NCI-H2196 treated with DMSO at 0.1 percent for 48 hours (cell line): ENCODE measurements around the gene CD247.

Experiments
- DNase-seq: peaks from one replicate; lab custom pipeline; 2025; ENCODE audit not compliant: unreplicated experiment; lab: John Stamatoyannopoulos, UW

Gene CD247

DNA sequence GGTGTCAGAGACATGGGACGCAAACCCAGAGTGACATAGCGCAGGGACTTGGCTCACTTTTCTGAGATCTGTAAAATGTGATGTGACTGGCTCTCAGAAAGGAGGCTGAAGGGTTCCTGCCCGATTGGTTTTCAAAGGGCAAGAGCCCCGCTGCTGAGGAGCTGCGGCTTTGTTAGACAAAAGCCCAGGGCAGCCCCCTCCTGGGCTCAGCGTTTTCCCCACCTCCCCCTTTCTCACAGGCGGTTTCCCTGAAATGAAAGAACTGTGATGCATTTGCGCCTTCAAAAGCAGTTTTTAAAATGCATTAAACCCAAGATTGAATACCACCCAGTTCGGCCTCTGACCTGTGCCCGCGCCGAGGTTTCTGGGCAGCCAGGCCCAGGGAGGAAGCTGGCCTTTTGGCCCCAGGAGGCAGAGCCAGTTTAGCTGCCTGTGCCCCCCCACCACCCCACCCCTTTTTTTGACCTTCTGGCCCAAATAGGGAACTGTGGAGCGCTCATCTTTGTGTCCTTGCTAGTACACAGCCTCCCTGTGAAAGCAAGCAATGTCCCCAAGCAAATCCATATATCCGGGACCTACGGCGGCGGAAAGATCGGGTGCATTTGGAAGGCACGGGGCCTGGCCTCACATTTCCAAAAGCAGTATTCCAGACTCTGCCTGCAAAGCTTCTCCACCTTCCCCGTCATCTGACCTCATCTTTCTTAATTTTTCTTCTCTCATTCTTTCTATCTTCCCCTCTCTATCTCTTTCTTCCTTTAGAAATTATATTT, 28.6 kb downstream of the CD247 start:
- no peak for DNase-seq

DNA sequence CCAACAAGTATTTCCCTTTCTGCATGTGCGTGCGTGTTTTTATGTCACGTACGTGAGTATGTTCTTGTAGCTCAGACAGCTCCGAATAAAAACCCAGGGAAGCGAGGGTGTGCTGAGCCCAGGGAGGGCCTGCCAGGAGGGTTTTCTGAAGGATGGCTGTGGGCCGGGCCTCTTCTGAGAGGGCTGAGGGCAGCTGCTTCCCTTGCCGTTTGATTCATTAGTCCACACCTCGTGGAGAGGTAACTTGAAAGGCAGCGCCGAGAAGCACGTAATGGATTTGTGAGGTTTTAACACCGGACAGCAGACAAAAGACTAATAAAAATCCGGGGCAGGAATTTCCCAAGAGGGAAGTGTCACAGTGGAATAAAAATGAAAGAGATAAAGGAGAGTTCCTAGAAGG, 29.5 kb downstream of the CD247 start:
- DNase-seq = no peak

DNA sequence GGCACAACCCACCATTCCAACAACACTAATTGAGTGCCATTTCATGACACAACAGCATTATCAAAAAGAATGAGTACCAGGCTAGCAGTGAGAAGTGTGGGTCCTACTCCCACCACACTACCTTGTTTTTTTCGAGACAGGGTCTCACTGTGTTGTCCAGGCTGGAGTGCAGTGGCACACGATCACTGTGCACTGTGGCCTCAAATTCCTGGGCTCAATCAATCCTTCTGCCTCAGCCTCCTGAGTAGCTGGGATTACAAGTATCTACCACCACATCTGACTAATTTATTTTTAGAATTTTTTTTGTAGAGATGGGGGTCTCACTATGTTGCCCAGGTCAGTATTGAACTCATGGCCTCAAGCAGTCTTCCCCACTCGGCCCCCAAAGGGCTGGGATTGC, 30.7 kb downstream of the CD247 start:
- DNase-seq = no peak

DNA sequence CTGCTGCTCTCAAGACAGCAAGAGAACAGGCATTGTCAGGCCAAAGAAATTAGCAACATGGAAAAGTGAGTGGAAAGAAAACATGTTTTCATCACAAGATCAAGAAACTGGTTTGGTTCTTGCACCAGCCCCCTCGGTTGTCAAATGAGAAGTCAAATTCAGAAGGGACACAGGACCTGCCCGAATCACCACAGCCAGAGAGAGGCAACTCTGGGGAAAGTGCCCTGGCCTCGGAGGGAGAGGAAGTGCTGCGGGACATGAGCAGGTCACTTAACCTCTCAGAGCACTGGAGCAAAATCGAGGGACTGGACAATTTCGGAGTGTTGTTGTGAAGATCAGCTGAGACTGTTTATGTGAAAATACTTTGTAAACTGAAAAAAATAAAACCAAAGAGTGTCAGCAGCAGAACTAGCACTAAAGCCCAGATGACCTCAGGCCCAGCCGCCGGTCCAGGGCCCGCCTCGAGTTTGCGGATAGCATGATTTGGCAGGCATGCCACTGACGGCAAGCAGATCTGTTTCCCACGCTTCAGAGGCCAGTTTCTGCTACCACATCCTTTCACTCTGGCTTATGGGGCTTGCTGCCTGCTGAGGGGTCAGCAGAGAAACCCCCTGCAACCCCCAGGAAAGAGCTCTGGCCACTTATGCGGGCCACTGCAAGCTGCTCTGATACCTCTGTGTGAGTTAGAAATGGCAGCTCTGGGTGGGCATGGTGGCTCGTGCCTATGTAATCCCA, 32.1 kb downstream of the CD247 start:
- no peak for DNase-seq

DNA sequence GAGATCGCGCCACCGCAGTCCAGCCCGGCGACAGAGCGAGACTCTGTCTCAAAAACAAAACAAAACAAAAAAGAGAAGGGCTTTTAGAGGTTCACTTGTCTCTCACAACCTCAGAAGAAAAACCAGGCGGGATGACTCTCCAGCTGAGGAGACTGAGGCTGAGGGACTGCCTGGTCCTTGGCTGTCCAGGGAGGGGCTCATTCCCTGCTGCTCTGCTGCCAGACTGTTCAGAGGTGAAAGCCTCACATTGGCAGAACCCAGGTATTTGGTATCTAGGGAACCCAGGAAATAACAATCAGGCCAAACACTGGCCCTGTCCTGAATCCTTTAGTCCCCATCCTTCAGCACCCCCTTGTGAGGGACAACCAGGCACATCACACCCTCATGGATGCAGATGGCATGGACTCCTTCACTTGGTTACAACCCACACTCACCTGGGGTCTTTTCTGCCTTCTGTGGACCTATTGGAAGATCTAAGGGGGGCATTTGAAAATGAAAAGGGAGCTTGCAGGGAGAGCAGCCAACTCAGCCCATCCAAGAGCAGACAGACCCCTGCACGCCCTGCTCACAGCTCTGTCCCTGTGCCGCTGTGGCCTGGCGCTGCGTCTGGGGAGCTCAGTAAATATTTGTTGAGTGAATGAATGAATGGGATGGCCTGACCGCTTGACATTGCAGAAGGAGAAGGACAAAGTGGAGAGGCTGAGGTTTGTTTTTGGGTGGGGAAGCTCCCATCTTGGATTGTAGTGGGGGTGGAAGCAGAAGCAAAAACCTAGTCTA, 33.4 kb downstream of the CD247 start:
- DNase-seq = no peak

DNA sequence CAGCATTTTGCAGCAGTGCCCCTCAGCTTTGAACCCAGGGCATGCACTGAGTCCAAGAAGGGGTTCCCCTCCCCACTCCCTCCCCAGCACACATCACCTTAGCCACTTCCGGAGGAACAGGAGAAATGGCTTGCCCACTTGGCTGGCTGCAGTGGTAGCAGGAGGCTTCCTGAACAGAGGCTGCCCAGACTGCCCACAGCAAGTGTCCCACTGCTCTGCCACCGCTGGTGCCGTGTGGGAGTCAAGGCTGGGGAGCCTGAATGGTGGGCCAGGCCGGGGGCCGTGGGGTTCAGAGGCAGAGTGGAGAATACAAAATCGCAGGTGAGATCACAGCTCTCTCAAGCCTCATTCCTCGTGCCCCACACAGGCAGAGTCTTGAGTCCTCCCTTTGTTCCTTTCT, 34.5 kb downstream of the CD247 start:
- no peak for DNase-seq

DNA sequence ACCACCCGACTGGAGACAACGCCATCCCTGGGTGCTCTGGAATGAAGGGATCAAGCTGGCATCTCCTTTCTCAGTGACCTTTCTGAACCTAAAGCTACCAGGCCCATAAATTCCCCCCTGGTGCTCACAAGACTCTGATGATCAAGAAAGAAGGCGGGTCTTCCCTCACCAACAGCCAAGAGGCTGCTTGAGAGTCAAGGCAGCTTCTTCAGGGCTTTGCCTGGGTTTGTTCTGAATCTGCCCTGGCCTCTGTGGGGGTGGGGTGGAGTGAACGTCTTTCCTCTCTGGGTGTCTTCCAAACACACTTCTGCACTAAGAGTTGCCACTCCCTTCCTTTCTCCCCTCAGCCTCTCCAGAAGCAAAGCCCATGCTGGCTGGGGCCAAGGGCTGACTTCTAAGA, 36.1 kb downstream of the CD247 start:
- no peak for DNase-seq

DNA sequence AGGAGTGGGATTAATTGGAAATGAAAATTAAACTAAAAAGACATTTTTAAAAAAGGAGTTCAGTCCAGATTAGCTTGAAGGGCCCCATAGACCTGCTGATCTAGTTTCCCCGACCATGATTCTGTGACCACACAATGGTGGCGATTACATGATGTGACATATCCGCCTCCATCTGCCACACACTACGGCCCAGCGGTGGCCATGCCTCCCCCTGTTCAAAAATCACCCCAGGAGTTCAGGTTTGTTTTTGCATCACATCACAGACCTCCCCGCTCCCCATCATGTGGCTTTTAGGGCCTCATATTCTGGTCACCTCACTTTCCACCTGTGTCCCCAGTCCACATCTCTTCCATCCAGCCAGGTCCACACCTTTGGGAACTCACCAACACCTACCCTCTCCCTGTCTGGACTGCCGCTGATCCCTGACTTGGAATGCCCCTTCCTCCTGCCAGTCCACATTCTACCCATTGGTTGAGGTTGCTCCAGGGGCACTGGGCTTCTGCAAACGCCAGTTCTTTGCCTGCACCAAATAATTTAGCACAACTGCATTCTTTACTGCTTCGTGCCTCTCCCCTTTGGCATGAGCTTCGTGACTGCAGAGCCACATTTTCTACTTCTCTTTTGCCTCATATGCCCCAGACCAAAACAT, 38.9 kb downstream of the CD247 start:
- no peak for DNase-seq

DNA sequence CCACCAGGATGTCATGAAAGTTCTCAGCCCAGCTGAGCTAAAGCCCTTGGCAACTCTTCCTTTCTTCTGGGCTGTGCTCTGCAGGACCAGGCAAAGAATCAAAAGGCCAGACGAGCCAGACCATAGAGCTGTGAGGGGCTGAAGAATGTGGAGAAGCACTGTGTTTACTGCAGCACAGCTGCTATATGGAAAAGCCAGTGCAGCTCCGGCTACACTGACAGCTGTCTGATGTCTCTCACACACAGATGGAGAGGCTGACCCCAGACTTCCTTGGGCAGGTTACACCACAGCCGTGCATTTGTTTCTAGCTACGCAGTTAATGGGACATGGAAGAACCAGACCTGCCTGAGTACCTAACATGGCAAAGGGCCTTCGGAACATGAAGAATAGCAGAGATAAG, 40.3 kb downstream of the CD247 start:
- no peak for DNase-seq

DNA sequence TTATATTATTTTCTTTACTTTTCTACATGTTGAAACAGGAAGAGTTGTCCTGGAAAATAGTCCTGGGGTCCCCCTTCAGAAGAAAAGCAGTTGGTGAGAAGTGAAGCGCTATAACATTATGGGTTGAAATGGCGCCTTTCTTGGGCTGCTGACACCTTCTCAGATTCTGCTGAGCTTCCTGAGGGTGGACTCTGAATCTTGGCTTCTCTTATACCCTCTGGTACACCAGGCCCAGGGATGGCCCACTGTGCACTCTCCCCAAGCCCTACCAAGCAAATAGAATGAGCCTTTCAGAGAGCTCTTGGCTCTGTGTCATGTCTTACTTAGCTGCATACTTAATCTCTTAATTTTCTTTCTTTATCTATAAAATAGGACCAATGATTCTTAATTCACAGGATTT, 42.3 kb downstream of the CD247 start:
- no peak for DNase-seq

DNA sequence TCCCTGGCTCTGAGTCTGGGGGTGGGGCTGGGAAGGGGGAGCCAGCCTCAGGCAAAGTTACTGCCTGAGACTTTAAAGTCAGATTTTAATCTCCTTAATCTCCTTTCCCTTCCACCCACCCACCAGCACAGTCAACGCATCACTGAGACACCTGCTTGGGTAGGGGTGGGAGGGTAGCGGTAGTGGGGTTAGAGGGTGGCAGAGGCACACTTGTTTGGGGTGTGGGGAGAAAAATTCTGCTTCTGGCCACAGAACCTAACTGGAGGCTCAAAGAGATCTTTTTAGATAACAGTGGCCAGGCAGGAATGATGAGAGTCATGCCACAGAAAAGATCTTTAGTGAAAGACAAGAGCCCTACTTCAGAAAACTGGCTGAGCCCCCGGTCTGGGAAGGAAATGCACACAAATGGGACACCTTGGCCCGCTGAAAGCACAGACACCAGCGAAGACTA, 44.1 kb downstream of the CD247 start:
- no peak for DNase-seq

DNA sequence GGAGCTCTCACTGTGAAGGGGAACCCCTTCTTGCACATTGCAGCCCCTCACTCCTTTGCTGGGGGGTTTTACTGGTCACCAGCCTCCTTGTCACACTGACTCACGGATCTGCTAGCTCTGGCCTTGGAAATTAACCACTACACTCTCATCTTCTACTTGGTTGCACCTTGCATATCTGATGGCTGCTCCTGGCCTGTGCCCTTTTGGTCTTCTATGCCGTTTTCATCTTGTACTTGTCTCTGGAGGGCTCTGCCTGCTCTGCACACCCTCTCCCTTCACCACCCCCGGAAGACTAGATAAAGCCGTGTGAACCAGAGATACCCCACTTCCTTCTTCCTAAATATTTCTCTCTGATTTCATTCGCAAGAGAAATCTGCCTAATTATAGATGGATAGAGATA, 44.6 kb downstream of the CD247 start:
- DNase-seq = no peak

DNA sequence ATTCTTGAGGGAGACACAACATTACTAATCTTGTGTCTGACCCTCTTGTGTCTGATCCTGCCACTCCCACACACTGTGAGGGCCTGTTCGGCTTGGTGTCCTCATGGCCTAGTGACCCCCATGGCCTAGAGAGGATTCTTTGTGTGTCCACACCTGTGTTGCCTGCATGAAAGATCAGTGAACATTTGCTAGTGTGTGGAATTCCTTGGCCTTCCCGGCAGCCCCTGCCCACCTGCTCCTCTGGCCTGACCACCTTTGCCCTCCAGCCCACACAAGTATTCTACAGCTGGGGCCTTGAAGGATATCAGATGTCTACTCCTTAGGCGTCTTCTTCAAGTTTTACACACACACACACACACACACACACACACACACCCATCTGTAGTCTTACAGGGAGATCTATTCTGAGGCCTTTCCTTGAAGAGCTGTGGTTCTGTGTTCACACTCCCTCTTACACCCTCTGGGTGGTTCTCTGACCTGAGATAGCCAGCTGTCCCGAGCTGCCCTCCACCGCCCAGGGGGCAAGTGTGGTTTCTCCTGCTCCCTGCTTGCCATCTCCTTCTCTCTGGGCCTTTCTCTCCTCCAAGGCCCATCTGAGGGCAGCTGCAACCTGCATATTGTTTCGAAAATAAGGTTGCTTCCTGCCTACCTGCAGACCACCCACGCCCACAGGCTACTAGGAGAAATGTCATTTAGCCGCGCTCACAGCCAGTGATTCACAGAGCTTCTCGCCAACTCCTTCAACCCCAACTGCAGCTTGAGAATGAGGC, 45.4 kb downstream of the CD247 start:
- DNase-seq = no peak

DNA sequence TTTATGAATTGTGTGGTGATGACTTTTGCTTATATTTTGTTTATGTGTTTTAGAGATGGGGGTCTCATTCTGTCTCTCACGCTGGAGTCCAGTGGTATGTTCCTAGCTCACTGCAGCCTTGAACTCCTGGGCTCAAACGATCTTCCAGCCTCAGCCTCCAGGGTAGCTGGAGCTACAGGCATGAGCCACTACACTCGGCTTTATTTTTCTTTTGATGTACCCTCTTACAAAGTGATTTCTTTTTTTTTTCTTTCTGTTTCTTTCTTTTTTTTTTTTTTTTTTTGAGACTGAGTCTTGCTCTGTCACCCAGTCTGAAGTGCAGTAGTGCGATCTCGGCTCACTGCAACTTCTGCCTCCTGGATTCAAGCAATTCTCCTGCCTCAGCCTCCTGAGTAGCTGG, 46.8 kb downstream of the CD247 start:
- no peak for DNase-seq

DNA sequence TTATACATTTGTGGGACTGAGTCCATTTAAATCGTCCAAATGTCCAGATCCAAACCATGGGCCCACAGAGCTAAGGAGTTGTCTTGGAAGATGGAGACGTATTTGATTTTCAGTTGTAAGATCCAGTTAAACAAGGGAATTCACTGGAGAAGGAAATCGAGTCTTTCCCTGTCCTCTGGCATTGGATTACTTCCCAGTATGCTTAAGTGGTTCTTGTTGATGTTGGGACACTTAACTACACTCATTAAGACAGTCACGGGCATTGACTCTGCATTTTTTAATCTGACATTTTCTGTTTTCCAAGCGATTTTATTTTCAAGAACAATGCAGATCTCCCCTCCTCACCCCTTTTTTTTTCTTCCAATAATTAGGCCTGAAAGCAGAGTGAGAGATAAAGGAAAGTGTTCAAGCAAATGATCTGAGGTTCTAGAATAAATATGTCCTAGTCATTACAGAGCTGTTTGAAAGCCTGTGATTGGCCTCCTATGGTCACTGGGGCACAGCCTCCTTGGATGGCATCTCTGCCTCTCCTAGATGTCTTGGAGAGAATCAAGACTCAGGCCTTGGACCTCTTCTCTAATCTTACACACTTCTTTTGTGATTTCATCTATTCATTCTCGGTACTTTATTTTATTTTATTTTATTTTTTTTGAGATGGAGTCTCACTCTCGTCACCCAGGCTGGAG, 48.9 kb downstream of the CD247 start:
- no peak for DNase-seq

DNA sequence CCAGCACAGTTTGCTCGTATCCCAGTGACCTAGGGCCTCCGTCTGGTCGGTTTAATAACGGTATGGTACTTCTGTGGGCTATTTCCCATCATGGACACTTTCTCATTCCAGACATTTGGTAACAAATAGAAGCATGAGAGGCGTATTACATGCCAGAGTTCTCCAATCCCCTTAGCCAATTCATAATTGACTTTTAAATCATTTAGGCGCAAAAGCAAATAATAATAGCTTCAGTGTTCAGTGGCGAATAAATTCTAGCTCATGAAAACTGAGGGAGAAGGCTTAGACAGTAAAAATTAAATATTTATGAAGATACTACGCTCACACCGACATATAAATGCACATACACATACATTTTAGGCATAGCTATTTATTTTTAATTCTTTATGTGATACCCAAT, 50.6 kb downstream of the CD247 start:
- no peak for DNase-seq

DNA sequence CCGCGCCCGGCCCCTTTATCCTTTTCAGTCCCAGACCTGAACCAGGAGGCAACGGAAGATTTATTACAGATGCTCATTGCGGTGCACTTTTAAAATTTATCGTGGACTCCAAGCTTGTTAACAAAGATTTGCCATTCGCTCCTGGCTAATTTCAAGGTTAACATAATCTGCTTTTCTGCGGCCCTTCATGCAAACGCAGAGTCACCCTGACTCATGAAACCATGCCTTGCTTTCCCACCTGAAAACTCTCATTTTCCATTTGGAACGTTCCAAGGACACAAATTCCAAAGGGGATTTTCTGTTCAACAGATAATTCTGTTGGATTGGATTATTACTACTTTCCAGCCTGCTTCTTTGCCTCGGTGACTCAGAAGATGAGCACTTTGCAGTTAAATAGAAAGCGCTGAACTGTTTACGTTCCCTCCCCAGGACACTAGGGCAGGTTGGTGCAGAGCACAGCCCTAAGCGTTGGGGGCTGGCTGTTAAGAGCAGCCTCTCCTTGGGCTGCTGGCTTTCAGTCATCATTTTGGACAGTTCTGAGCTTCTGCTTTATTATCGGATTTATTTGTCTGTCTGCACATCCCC, 51.1 kb downstream of the CD247 start:
- no peak for DNase-seq

DNA sequence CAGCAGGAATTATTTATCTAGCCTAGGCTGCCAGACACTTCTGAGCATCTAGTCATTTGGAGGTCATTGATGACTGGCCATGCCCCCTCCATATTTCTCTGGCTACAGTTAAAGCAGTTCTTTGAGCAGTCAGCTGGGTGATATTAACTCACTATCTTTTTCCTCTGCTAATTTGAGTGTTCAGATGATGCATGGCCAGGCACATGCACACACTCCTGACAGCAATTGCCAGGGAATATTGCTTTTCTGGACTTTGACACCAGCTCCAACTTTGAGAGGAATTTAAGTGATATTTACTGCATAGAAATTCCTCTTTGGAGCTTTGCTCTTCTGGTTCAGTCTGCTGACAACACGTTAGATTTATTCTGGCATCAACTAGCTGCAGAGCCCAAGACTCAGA, 52.6 kb downstream of the CD247 start:
- no peak for DNase-seq

DNA sequence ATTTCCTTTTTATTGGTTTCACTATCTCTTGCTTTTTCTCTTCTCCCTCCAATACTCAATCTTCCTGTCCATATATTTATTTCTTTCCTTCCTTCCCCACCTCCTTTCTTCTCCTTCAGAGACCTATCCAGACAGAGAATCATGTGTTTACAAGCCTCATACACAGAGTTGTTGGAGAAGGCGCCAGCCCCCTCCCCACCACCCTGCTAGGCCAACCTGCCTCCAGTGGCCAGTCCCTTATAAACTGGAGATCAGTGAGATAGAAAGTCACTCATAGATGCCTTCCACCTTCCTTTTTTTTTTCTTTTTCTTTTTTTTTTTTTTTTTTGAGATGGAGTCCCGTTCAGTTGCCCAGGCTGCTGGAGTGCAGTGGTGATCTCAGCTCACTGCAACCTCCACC, 53.3 kb downstream of the CD247 start:
- DNase-seq = no peak
